KG1 (cell line): Measurements from ENCODE around the gene ABHD6.
A peak's percentile ranks its signal among the peaks of the same experiment; 100 is the strongest.
"Not testable (repeated sequence)": the region's sequence is repeated elsewhere in the genome, so short reads cannot be mapped to it uniquely, and the experiment has no call there.

Experiments
- DNase-seq: peaks from one replicate; lab custom pipeline; 2025; lab: John Stamatoyannopoulos, UW

Gene ABHD6

GRCh38 chr3:58237238-58237940 lies at the start of gene ABHD6:
Gene ABHD6 (plus strand): TSS chr3:58237792. CDS start chr3:58256587, 18,795 bp downstream.
- peak; percentile 82 for DNase-seq

- DNase-seq = no peak
Observed at GRCh38 chr3:58188173-58188564, 49.4 kb upstream of the ABHD6 start.

GRCh38 chr3:58188921-58189451 lies 48.6 kb upstream of the ABHD6 start:
- no peak for DNase-seq

- no peak for DNase-seq
Observed at GRCh38 chr3:58189691-58190090, 47.9 kb upstream of the ABHD6 start.

- DNase-seq = no peak
Observed at GRCh38 chr3:58190291-58190690, 47.3 kb upstream of the ABHD6 start.

GRCh38 chr3:58190882-58191281 lies 46.7 kb upstream of the ABHD6 start:
- no peak for DNase-seq

- no peak for DNase-seq
Observed at GRCh38 chr3:58191361-58191991, 46.1 kb upstream of the ABHD6 start.

- no peak for DNase-seq
Observed at GRCh38 chr3:58192069-58192468, 45.5 kb upstream of the ABHD6 start.

GRCh38 chr3:58193682-58194407 lies 43.7 kb upstream of the ABHD6 start:
- DNase-seq = no peak

GRCh38 chr3:58197588-58197987 lies 40.0 kb upstream of the ABHD6 start:
- no peak for DNase-seq

GRCh38 chr3:58198362-58198761 lies 39.2 kb upstream of the ABHD6 start:
- DNase-seq = no peak

GRCh38 chr3:58198804-58199203 lies 38.8 kb upstream of the ABHD6 start:
- no peak for DNase-seq

- DNase-seq = no peak
Observed at GRCh38 chr3:58200121-58200709, 37.4 kb upstream of the ABHD6 start.

- no peak for DNase-seq
Observed at GRCh38 chr3:58200846-58201355, 36.7 kb upstream of the ABHD6 start.

- DNase-seq = not testable (repeated sequence)
Observed at GRCh38 chr3:58201451-58201850, 36.1 kb upstream of the ABHD6 start.

GRCh38 chr3:58202917-58203360 lies 34.7 kb upstream of the ABHD6 start:
- DNase-seq = no peak

GRCh38 chr3:58203541-58203940 lies 34.1 kb upstream of the ABHD6 start:
- DNase-seq = no peak

GRCh38 chr3:58204720-58205119 lies 32.9 kb upstream of the ABHD6 start:
- DNase-seq = no peak

GRCh38 chr3:58205981-58206380 lies 31.6 kb upstream of the ABHD6 start:
- no peak for DNase-seq

- no peak for DNase-seq
Observed at GRCh38 chr3:58206406-58207011, 31.1 kb upstream of the ABHD6 start.

- no peak for DNase-seq
Observed at GRCh38 chr3:58207954-58208353, 29.6 kb upstream of the ABHD6 start.

- no peak for DNase-seq
Observed at GRCh38 chr3:58209933-58210332, 27.7 kb upstream of the ABHD6 start.
